T-cell (primary cell): ENCODE measurements around the gene HSPA14. TPM values are rescaled to one million over a fixed set of nuclear protein-coding genes. Genes with fewer than 3 reads are reported as not detected.
A peak's percentile ranks its signal among the peaks of the same experiment; 100 is the strongest.
"Not testable (repeated sequence)": the region's sequence is repeated elsewhere in the genome, so short reads cannot be mapped to it uniquely, and the experiment has no call there.

Source experiments
- ATAC-seq, 4 experiments: fragments of 200-7000 bp in 3 of 4; fragments of 150-1000 bp in 1 of 4; cut with Tn5 transposase; replicated peaks in 1 of 4; 1 replicate in 3 of 4; 2 replicates in 1 of 4; pipeline ENCODE4 v1.10.0; 2021; ENCODE audit warnings: moderate library complexity in 3 of 4, mild to moderate bottlenecking in 2 of 4, moderate number of reproducible peaks in 1 of 4
- CTCF ChIA-PET, 2 donors: fragments of 300-600 bp; sonication (Branson Sonifier 250); formaldehyde crosslinking; loops; one replicate each; lab custom pipeline; 2022; ENCODE audit warnings: antibody characterized with exemption in 2 of 2; lab: Charles Lee
- POLR2A ChIA-PET, 2 donors: fragments of 300-600 bp; sonication (Branson Sonifier 250); formaldehyde crosslinking; loops; one replicate each; lab custom pipeline; 2022; ENCODE audit warnings: antibody characterized with exemption in 2 of 2; lab: Charles Lee
- DNase-seq, 35 experiments: peaks; one replicate each; pipeline versions ENCODE4 v3.0.0 to v3.0.0-alpha.2; 2013 to 2023
- H3K27ac ChIP-seq: one replicate; pipeline ENCODE4 v1.5.1; 2013; ENCODE audit warnings: low read length
- H3K27me3 ChIP-seq, 2 experiments: replicated peaks in 1 of 2; 1 replicate in 1 of 2; 2 replicates in 1 of 2; pipeline versions ENCODE4 v1.6.1 to v1.7.0; 2013; ENCODE audit warnings: low read length in 1 of 2, mixed read lengths in 1 of 2; ENCODE audit not compliant: control insufficient read depth in 2 of 2, insufficient read depth in 2 of 2; ENCODE audit errors: extremely low read depth in 1 of 2
- H3K36me3 ChIP-seq, 2 donors: 1 replicate in 1 of 2; 2 replicates in 1 of 2; pipeline versions ENCODE4 v1.6.1 to v1.7.0; 2013; ENCODE audit warnings: low read length in 1 of 2; ENCODE audit not compliant: control insufficient read depth in 2 of 2, insufficient read depth in 1 of 2; ENCODE audit errors: extremely low read depth in 1 of 2
- H3K4me1 ChIP-seq, 2 experiments: 1 replicate in 1 of 2; 2 replicates in 1 of 2; pipeline versions ENCODE4 v1.6.1 to v1.7.0; 2013; ENCODE audit warnings: low read length in 2 of 2, mixed read lengths in 1 of 2; ENCODE audit not compliant: insufficient read depth in 2 of 2, control insufficient read depth in 1 of 2; ENCODE audit errors: extremely low read depth in 1 of 2
- H3K4me3 ChIP-seq, 2 donors: 1 replicate in 1 of 2; 2 replicates in 1 of 2; pipeline versions ENCODE4 v1.5.1 to v1.7.0; 2013; ENCODE audit warnings: mild to moderate bottlenecking in 2 of 2, low read length in 1 of 2, moderate library complexity in 1 of 2; ENCODE audit not compliant: control insufficient read depth in 1 of 2; ENCODE audit errors: extremely low read depth in 1 of 2
- H3K9me3 ChIP-seq: 2 replicates; pipeline ENCODE4 v1.7.0; 2013
- H3K27ac Mint-ChIP-seq, 2 donors: one replicate each; pipeline ENCODE4 v1.8.0; 2020 to 2021; ENCODE audit warnings: mild to moderate bottlenecking in 2 of 2, mixed read lengths in 2 of 2
- H3K27me3 Mint-ChIP-seq, 2 donors: one replicate each; pipeline ENCODE4 v1.8.0; 2021 to 2022; ENCODE audit warnings: mixed read lengths in 2 of 2
- H3K36me3 Mint-ChIP-seq: one replicate; pipeline ENCODE4 v1.8.0; 2021; ENCODE audit warnings: mixed read lengths
- H3K4me1 Mint-ChIP-seq, 3 donors: one replicate each; pipeline ENCODE4 v1.8.0; 2020 to 2022; ENCODE audit warnings: mixed read lengths in 3 of 3, mild to moderate bottlenecking in 1 of 3
- H3K4me3 Mint-ChIP-seq, 3 donors: one replicate each; pipeline ENCODE4 v1.8.0; 2020 to 2022; ENCODE audit warnings: mild to moderate bottlenecking in 3 of 3, mixed read lengths in 3 of 3, moderate library complexity in 3 of 3
- H3K9me3 Mint-ChIP-seq, 3 donors: one replicate each; pipeline ENCODE4 v1.8.0; 2020 to 2022; ENCODE audit warnings: mixed read lengths in 3 of 3
- WGBS: methylation state at CpG from one replicate; pipeline ENCODE4 v1.1.5; 2013; ENCODE audit warnings: missing lambda C conversion rate; ENCODE audit not compliant: insufficient coverage; 5-methylcytosine and 5-hydroxymethylcytosine counted together
- total RNA-seq, 35 experiments: library from RNA in 6 of 35; stranded (reverse) in 6 of 35; fragments of 120-200 nt in 1 of 35; gene quantifications; one replicate each; pipeline versions ENCODE4 v1.2.1 to v1.2.4 and lab custom pipeline; 2013 to 2026

Gene HSPA14
- total RNA-seq, 5 donors from 2014 or later (not counting 1 experiment from before 2014, with no cell fraction given), result 13.0 to 19.5 (median 15.0) TPM

- H3K36me3 Mint-ChIP-seq, result peaks cover 42% of the 10 kb centered on the region
- ChIA-PET CTCF (interaction anchor here (0.6 to 1.3 kb wide), 5 partner anchors 10 to 602 kb away, joined by 3 to 4 read pairs (median 3); partner anchors contain the start of genes CDNF (in 1 of the 2), DCLRE1C (in 1 of the 2), HSPA14 (in 1 of the 2) and MSANTD7 (in 1 of the 2)), POLR2A (interaction anchor here (0.6 to 1.1 kb wide), 2 partner anchors 79 to 306 kb away, joined by 3 to 9 read pairs; no protein-coding TSS in a partner anchor)
- peak in 2 of 35 experiments; percentile 23 to 35 for DNase-seq
- peak overlapping the region; percentile 11 to 70 for H3K27ac Mint-ChIP-seq
- no peaks in the 10 kb centered on the region for H3K27me3 Mint-ChIP-seq
- peak; percentile 19 to 87 (median 42) for ATAC-seq
- H3K9me3 Mint-ChIP-seq, result peaks cover 0 to 5% (median 4%) of the 10 kb centered on the region in 3 donors
- Histone ChIP-seq H3K4me1 (peaks cover 0 to 2% of the 10 kb centered on the region in 2 experiments), H3K36me3 (peaks cover 8 to 29% of the 10 kb centered on the region in 2 donors), H3K27ac (no peak overlapping the region), H3K9me3 (no peaks in the 10 kb centered on the region), H3K4me3 (no peak overlapping the region), H3K27me3 (no peaks in the 10 kb centered on the region)
- H3K4me3 Mint-ChIP-seq, result no peak overlapping the region
- WGBS, result no CpG with 5 or more reads among the region's 2 CpGs
- H3K4me1 Mint-ChIP-seq, result peaks cover 19 to 21% (median 20%) of the 10 kb centered on the region in 3 donors
These were observed 67.8 kb downstream of the HSPA14 start for GRCh38 chr10:14905890-14906289.

- no peaks in the 10 kb centered on the region for H3K9me3 ChIP-seq
- Mint-ChIP-seq H3K27me3 (no peaks in the 10 kb centered on the region), H3K27ac (peak overlapping the region in 1 of 2 donors; percentile 35), H3K4me1 (peaks cover 20 to 28% (median 23%) of the 10 kb centered on the region in 3 donors), H3K4me3 (no peak overlapping the region), H3K36me3 (peaks cover 50% of the 10 kb centered on the region), H3K9me3 (peaks cover 0 to 5% (median 4%) of the 10 kb centered on the region in 3 donors)
- no peak overlapping the region for H3K4me3 ChIP-seq
- POLR2A ChIA-PET, result no interaction called here
- ATAC-seq (no peak), DNase-seq (no peak)
- WGBS, result 95% methylated on average over 2 of the region's 2 CpGs
- no peak overlapping the region for H3K27ac ChIP-seq
- CTCF ChIA-PET, result no interaction called here
- peaks cover 8 to 32% of the 10 kb centered on the region in 2 donors for H3K36me3 ChIP-seq
- H3K27me3 ChIP-seq, result no peaks in the 10 kb centered on the region
- peaks cover 0 to 2% of the 10 kb centered on the region in 2 experiments for H3K4me1 ChIP-seq
These were observed 68.7 kb downstream of the HSPA14 start for GRCh38 chr10:14906765-14907164.

GRCh38 chr10:14907591-14907990 is 69.5 kb downstream of the HSPA14 start:
- CTCF ChIA-PET, H3K27ac Mint-ChIP-seq, H3K4me3 ChIP-seq, H3K27me3 ChIP-seq, ATAC-seq, DNase-seq, H3K4me1 ChIP-seq, POLR2A ChIA-PET, H3K27me3 Mint-ChIP-seq, H3K9me3 Mint-ChIP-seq, H3K9me3 ChIP-seq, H3K4me3 Mint-ChIP-seq, H3K27ac ChIP-seq: not testable (repeated sequence)
- Mint-ChIP-seq H3K36me3 (peaks cover 54% of the 10 kb centered on the region), H3K4me1 (peaks cover 20 to 29% (median 23%) of the 10 kb centered on the region in 3 donors)
- peaks cover 8 to 32% of the 10 kb centered on the region in 2 donors for H3K36me3 ChIP-seq
- 100% methylated on average over 1 of the region's 4 CpGs for WGBS

GRCh38 chr10:14909101-14909500 is 71.0 kb downstream of the HSPA14 start:
- Histone ChIP-seq H3K4me3 (no peak overlapping the region), H3K36me3 (peaks cover 8 to 35% of the 10 kb centered on the region in 2 donors), H3K27ac (no peak overlapping the region), H3K4me1 (peaks cover 0 to 2% of the 10 kb centered on the region in 2 experiments), H3K9me3 (no peaks in the 10 kb centered on the region), H3K27me3 (no peaks in the 10 kb centered on the region)
- ChIA-PET POLR2A (no interaction called here), CTCF (no interaction called here)
- 91% methylated on average over 1 of the region's 2 CpGs for WGBS
- H3K27me3 Mint-ChIP-seq, result no peaks in the 10 kb centered on the region
- H3K4me1 Mint-ChIP-seq, result peaks cover 20 to 29% (median 23%) of the 10 kb centered on the region in 3 donors
- H3K27ac Mint-ChIP-seq, result no peak overlapping the region
- ATAC-seq (no peak), DNase-seq (no peak)
- H3K9me3 Mint-ChIP-seq, result peaks cover 0 to 5% (median 4%) of the 10 kb centered on the region in 3 donors
- H3K4me3 Mint-ChIP-seq, result no peak overlapping the region
- H3K36me3 Mint-ChIP-seq, result peaks cover 66% of the 10 kb centered on the region

- Histone ChIP-seq H3K27ac (no peak overlapping the region), H3K4me1 (peaks cover 0 to under 1% of the 10 kb centered on the region in 2 experiments), H3K27me3 (no peaks in the 10 kb centered on the region), H3K9me3 (no peaks in the 10 kb centered on the region), H3K4me3 (no peak overlapping the region), H3K36me3 (peaks cover 8 to 43% of the 10 kb centered on the region in 2 donors)
- peaks cover 79% of the 10 kb centered on the region for H3K36me3 Mint-ChIP-seq
- CTCF ChIA-PET, result no interaction called here
- peak overlapping the region in 1 of 2 donors; percentile 66 for H3K27ac Mint-ChIP-seq
- 76% methylated on average over 4 of the region's 4 CpGs for WGBS
- no peaks in the 10 kb centered on the region for H3K27me3 Mint-ChIP-seq
- POLR2A ChIA-PET, result no interaction called here
- ATAC-seq (no peak), DNase-seq (no peak)
- peaks cover 0 to 5% (median 4%) of the 10 kb centered on the region in 3 donors for H3K9me3 Mint-ChIP-seq
- no peak overlapping the region for H3K4me3 Mint-ChIP-seq
- H3K4me1 Mint-ChIP-seq, result peaks cover 19 to 36% (median 19%) of the 10 kb centered on the region in 3 donors
These were observed 72.8 kb downstream of the HSPA14 start for GRCh38 chr10:14910953-14911352.

- H3K27ac Mint-ChIP-seq, result no peak overlapping the region
- no peak overlapping the region for H3K4me3 ChIP-seq
- DNase-seq, result no peak
- 100% methylated on average over 2 of the region's 3 CpGs for WGBS
- H3K4me1 Mint-ChIP-seq, result peaks cover 20 to 35% (median 20%) of the 10 kb centered on the region in 3 donors
- H3K4me3 Mint-ChIP-seq, result no peak overlapping the region
- ATAC-seq, result no peak
- H3K27me3 ChIP-seq, result no peaks in the 10 kb centered on the region
- peaks cover 3% of the 10 kb centered on the region for H3K9me3 ChIP-seq
- H3K36me3 Mint-ChIP-seq, result peaks cover 85% of the 10 kb centered on the region
- no peaks in the 10 kb centered on the region for H3K27me3 Mint-ChIP-seq
- no peak overlapping the region for H3K27ac ChIP-seq
- ChIA-PET POLR2A (no interaction called here), CTCF (no interaction called here)
- no peaks in the 10 kb centered on the region for H3K4me1 ChIP-seq
- peaks cover 0 to 9% (median 8%) of the 10 kb centered on the region in 3 donors for H3K9me3 Mint-ChIP-seq
- peaks cover 7 to 46% of the 10 kb centered on the region in 2 donors for H3K36me3 ChIP-seq
These were observed 73.7 kb downstream of the HSPA14 start for GRCh38 chr10:14911801-14912200.
